IPS-20b (cell line): ENCODE data around the gene VAMP1.
"Not testable (repeated sequence)": the region's sequence is repeated elsewhere in the genome, so short reads cannot be mapped to it uniquely, and the experiment has no call there.

Source experiments
- H3K27ac ChIP-seq: one replicate; pipeline ENCODE4 v1.5.1; 2013; ENCODE audit warnings: low read length
- H3K27me3 ChIP-seq: 2 replicates; pipeline ENCODE4 v1.6.1; 2013; ENCODE audit warnings: mild to moderate bottlenecking, low read length, inconsistent platforms; ENCODE audit not compliant: insufficient read depth
- H3K36me3 ChIP-seq: 2 replicates; pipeline ENCODE4 v1.6.1; 2013; ENCODE audit warnings: low read depth, mild to moderate bottlenecking, inconsistent platforms, low read length, moderate library complexity; ENCODE audit not compliant: insufficient read depth
- H3K4me1 ChIP-seq: 2 replicates; pipeline ENCODE4 v1.6.1; 2013; ENCODE audit warnings: mild to moderate bottlenecking, control low read depth, inconsistent platforms, low read length, moderate library complexity; ENCODE audit not compliant: insufficient read depth
- H3K4me3 ChIP-seq: 2 replicates; pipeline ENCODE4 v1.5.1; 2013; ENCODE audit warnings: mild to moderate bottlenecking, low read length, inconsistent platforms
- H3K9ac ChIP-seq: 2 replicates; pipeline ENCODE4 v1.6.1; 2013; ENCODE audit warnings: low read depth, mild to moderate bottlenecking, inconsistent platforms, low read length, moderate library complexity
- H3K9me3 ChIP-seq: 2 replicates; pipeline ENCODE4 v1.6.1; 2013; ENCODE audit warnings: mild to moderate bottlenecking, low read depth, low read length, inconsistent platforms; ENCODE audit not compliant: insufficient read depth

Gene VAMP1

GRCh38 chr12:6468283-6468575 is 2.2 kb downstream of the VAMP1 start:
- no peak overlapping the region for H3K4me3 ChIP-seq
- peaks cover 7% of the 10 kb centered on the region; the same call in 1 of the 2 replicates for H3K4me1 ChIP-seq
- H3K27me3 ChIP-seq = peaks cover 10% of the 10 kb centered on the region; the same call in 1 of the 2 replicates
- H3K27ac ChIP-seq = no peak overlapping the region
- H3K36me3 ChIP-seq = peaks cover 26% of the 10 kb centered on the region
- H3K9ac ChIP-seq = no peak overlapping the region
- no peaks in the 10 kb centered on the region for H3K9me3 ChIP-seq

- H3K36me3 ChIP-seq = peaks cover 31% of the 10 kb centered on the region
- H3K4me3 ChIP-seq, H3K9me3 ChIP-seq, H3K27me3 ChIP-seq, H3K27ac ChIP-seq, H3K4me1 ChIP-seq, H3K9ac ChIP-seq: not testable (repeated sequence)
Measured at GRCh38 chr12:6467571-6468282, 2.8 kb downstream of the VAMP1 start.

GRCh38 chr12:6466751-6467150 is 3.7 kb downstream of the VAMP1 start:
- H3K27ac ChIP-seq, H3K9me3 ChIP-seq, H3K9ac ChIP-seq, H3K27me3 ChIP-seq, H3K4me3 ChIP-seq, H3K4me1 ChIP-seq: not testable (repeated sequence)
- H3K36me3 ChIP-seq = peaks cover 40% of the 10 kb centered on the region

- peaks cover 10% of the 10 kb centered on the region; the same call in 1 of the 2 replicates for H3K27me3 ChIP-seq
- no peaks in the 10 kb centered on the region for H3K9me3 ChIP-seq
- no peak overlapping the region for H3K9ac ChIP-seq
- H3K4me1 ChIP-seq = peaks cover 4% of the 10 kb centered on the region; the same call in 1 of the 2 replicates
- H3K36me3 ChIP-seq = peaks cover 46% of the 10 kb centered on the region
- no peak overlapping the region for H3K27ac ChIP-seq
- H3K4me3 ChIP-seq = no peak overlapping the region
Measured at GRCh38 chr12:6466184-6466573, 4.3 kb downstream of the VAMP1 start.

GRCh38 chr12:6465467-6466183 is 4.9 kb downstream of the VAMP1 start:
- H3K36me3 ChIP-seq = peaks cover 52% of the 10 kb centered on the region
- H3K9ac ChIP-seq = no peak overlapping the region
- H3K27ac ChIP-seq = no peak overlapping the region
- no peak overlapping the region for H3K4me3 ChIP-seq
- H3K27me3 ChIP-seq = peaks cover 10% of the 10 kb centered on the region; the same call in 1 of the 2 replicates
- peaks cover 3% of the 10 kb centered on the region; the same call in 1 of the 2 replicates for H3K4me1 ChIP-seq
- H3K9me3 ChIP-seq = no peaks in the 10 kb centered on the region

GRCh38 chr12:6464531-6464930 is 5.9 kb downstream of the VAMP1 start:
- no peak overlapping the region for H3K9ac ChIP-seq
- H3K4me3 ChIP-seq = no peak overlapping the region
- H3K4me1 ChIP-seq = peaks cover under 1% of the 10 kb centered on the region; the same call in 1 of the 2 replicates
- no peak overlapping the region for H3K27ac ChIP-seq
- H3K9me3 ChIP-seq = no peaks in the 10 kb centered on the region
- H3K27me3 ChIP-seq = peaks cover 6% of the 10 kb centered on the region; the same call in 1 of the 2 replicates
- H3K36me3 ChIP-seq = peaks cover 55% of the 10 kb centered on the region

GRCh38 chr12:6463858-6464257 is 6.6 kb downstream of the VAMP1 start:
- Histone ChIP-seq H3K9ac (no peak overlapping the region), H3K4me1 (no peaks in the 10 kb centered on the region), H3K27me3 (no peaks in the 10 kb centered on the region), H3K27ac (no peak overlapping the region), H3K4me3 (no peak overlapping the region), H3K36me3 (peaks cover 61% of the 10 kb centered on the region), H3K9me3 (no peaks in the 10 kb centered on the region)

GRCh38 chr12:6463216-6463615 is 7.3 kb downstream of the VAMP1 start:
- Histone ChIP-seq H3K4me3 (no peak overlapping the region), H3K9me3 (no peaks in the 10 kb centered on the region), H3K4me1 (no peaks in the 10 kb centered on the region), H3K9ac (no peak overlapping the region), H3K27me3 (no peaks in the 10 kb centered on the region), H3K27ac (no peak overlapping the region), H3K36me3 (peaks cover 61% of the 10 kb centered on the region)

GRCh38 chr12:6462234-6462995 is 8.1 kb downstream of the VAMP1 start:
- Histone ChIP-seq H3K9me3 (no peaks in the 10 kb centered on the region), H3K9ac (no peak overlapping the region), H3K36me3 (peaks cover 59% of the 10 kb centered on the region), H3K4me1 (no peaks in the 10 kb centered on the region), H3K27me3 (no peaks in the 10 kb centered on the region), H3K4me3 (no peak overlapping the region), H3K27ac (no peak overlapping the region)

- H3K27ac ChIP-seq = no peak overlapping the region
- no peak overlapping the region for H3K4me3 ChIP-seq
- H3K9me3 ChIP-seq = no peaks in the 10 kb centered on the region
- H3K9ac ChIP-seq = no peak overlapping the region
- no peaks in the 10 kb centered on the region for H3K4me1 ChIP-seq
- no peaks in the 10 kb centered on the region for H3K27me3 ChIP-seq
- H3K36me3 ChIP-seq = peaks cover 59% of the 10 kb centered on the region
Measured at GRCh38 chr12:6461401-6462233, 8.9 kb downstream of the VAMP1 start.

- Histone ChIP-seq H3K27me3 (no peaks in the 10 kb centered on the region), H3K4me1 (no peaks in the 10 kb centered on the region), H3K36me3 (peaks cover 58% of the 10 kb centered on the region), H3K9ac (no peak overlapping the region), H3K9me3 (no peaks in the 10 kb centered on the region), H3K4me3 (no peak overlapping the region), H3K27ac (no peak overlapping the region)
Measured at GRCh38 chr12:6460751-6461371, 9.6 kb downstream of the VAMP1 start.
